ENCODE measurements around the gene KRTAP5-8.
"Not testable (repeated sequence)": the region's sequence is repeated elsewhere in the genome, so short reads cannot be mapped to it uniquely, and the experiment has no call there.

The KRTAP5-8 gene

DNA sequence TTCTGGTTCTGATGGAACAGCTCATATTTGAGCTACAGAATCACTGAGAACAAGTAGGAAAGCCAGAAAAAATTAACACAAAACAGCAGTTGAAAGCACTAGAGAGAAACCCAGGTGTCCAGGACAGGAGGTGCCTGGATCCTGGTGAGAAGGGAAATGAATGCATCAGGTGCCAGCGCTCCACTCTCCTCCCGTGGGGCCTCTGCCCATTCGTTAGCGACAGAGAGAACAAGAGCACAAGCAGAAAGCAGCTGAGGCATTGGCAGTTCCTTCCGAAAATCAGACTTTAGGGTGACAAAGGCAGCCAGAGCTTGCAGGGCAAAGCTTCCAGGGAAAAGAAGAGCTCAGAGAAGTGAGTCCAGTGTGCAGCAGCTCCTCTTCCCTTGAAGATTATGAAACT lies 30.7 kb upstream of the KRTAP5-8 start:
- DNase-seq (ENCODE audit: low spot score) = no peak

DNA sequence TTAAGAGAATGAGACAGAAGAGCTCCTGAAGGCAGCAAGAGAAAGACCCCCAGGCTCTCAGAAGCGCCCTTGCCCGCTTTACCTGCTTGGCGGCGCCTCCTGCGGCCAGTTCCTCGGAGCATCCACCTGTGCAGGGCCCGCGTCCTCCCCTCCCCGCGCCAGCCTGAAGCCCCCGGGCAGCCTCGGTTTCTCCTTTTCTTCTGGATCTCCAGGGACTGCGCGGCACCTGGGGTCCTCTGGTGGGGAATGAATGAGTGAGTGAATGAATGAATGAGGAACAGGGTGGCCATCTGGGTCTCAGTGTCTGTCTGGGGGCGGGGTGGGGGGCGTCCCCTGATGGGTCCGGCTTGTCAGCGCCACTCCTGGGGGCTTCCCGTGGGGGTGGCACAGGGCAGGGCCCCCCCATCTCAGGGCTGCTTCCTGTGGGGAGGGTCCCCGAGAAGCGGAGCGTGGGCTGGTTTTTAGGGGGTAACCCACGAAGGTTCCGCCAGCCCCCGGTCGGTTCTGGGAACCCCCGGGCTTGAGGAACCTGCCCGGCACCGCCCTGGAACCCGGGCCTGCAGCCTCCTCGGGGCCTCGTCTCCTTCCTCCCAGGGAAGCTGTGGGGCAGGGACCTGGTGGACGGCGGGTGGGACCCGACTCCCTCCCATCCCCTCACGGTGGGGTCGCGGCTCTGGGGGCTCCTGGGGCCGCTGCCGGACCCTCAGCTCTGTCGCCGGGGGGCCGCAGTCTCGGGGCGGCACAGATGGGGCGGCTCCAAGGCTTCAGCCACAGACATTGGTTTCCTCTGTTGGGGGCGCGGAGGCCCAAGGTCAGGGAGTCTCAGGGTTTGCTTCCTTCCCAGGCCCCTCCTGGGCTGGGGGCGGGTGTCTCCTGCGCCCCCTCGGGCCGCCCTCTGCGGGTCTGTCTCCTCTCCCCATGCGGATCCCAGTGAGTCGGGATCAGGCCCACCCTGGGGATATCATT lies 19.0 kb upstream of the KRTAP5-8 start:
- no peak for DNase-seq (ENCODE audit: low spot score)

DNA sequence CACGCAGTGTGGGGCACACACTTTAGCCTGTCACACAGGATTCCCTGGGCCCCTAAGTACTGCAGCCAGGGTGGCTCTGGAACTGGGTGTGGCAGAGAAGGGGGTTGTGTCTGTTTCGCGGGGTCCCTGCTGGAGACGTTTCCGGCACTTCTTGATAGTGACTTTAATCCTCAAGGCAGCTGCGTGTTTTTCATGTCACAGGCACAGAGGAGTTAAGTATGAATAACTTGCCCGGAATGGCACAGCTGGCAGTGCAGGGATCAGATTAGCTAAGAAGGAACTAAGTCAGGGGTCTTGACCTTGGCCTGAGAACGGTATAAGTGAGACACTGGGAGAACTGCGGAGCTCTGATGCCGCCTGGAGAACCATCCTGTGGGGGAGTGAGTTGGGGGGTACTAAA lies 18.3 kb upstream of the KRTAP5-8 start:
- no peak for DNase-seq (ENCODE audit: low spot score)

DNA sequence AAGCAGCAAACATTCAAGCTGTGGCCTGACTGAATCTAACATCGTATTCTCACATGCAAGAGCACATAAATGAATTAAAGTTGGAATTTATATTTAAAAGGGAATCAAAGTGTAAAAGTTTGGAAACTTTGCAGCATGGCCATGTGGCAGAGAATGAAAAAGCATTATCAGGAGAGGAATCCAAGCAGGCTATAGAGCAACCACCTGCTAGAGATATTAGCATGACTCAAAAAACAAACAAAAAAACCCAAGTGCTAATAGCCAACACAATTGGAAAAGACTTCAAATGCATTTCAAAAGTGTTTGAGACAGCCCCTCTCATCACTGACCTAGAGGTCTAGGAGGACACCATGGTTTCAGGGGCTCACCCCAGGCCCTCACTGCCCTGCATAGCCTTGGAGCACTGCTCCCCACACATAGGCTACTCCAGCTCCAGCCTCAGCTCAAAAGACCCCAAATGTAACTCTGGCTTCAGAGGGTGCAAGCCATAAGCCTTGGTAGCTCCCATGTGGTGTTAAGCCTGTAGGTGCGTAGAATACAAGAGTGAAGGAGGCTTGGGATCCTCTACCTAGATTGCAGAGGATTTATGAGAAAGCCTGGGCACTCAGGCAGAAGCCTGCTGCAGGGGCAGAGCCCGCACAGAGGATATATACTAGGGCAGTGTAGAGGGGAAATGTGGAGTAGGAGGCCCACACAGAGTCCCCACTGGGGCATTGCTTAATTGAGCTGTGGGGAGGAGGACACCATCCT lies 12.5 kb upstream of the KRTAP5-8 start:
- no peak for DNase-seq (ENCODE audit: low spot score)

DNA sequence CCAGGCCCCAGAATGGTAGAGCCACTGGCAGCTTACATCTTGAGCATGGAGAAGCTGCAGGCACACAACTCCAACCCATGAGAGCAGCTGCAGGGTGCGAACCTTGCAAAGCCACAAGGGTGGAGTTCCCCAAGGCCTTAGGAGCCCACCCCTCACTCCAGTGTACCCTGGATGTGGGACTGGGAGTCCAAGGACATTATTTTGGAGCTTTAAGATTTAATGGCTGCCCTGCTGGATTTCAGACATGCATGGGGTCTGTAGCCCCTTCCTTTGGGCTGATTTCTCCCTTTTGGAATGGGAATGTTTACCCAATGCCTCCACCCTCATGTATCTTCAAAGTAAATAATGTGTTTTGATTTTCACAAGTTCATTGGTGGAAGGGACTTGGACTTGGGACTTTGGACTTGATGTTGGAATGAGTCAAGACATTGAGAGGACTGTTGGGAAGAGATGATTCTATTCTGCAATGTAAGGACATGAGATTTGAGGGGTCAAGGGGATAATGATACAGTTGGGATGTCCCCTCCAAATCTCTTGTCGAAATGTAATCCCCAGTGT lies 11.8 kb upstream of the KRTAP5-8 start:
- no peak for DNase-seq (ENCODE audit: low spot score)

DNA sequence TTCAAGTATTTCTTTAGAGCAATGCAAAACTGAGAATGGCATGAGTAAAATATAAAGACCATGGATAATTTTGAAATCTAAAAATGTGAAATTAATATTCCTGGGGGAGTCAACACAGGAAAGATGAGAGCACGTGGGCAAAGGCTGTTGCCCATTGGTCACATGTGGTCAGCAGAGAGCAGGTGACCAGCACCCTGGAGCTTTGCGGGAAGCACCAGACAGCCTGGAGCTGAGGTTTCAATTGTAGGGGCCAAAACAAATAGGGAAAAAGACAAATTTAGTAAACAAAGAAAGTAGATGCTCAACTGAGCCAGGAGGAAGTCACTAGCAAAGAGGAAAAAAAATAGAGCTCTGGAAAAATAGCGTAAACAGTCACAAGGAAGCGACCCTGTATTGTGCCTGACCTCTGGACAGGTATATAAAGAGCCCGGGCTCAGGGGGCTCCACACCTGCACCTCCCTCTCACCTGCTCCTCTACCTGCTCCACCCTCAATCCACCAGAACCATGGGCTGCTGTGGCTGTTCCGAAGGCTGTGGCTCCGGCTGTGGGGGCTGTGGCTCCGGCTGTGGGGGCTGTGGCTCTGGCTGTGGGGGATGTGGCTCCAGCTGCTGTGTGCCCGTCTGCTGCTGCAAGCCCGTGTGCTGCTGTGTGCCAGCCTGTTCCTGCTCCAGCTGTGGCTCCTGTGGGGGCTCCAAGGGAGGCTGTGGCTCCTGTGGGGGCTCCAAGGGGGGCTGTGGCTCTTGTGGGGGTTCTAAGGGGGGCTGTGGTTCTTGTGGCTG lies 10.8 kb upstream of the KRTAP5-8 start, which contains the start of gene KRTAP5-7:
Gene KRTAP5-7 (plus strand): TSS at position 472 of the 780 bp plus-strand sequence. CDS start 34 bp downstream, at position 506.
- not testable (repeated sequence) for DNase-seq (ENCODE audit: low spot score)

DNA sequence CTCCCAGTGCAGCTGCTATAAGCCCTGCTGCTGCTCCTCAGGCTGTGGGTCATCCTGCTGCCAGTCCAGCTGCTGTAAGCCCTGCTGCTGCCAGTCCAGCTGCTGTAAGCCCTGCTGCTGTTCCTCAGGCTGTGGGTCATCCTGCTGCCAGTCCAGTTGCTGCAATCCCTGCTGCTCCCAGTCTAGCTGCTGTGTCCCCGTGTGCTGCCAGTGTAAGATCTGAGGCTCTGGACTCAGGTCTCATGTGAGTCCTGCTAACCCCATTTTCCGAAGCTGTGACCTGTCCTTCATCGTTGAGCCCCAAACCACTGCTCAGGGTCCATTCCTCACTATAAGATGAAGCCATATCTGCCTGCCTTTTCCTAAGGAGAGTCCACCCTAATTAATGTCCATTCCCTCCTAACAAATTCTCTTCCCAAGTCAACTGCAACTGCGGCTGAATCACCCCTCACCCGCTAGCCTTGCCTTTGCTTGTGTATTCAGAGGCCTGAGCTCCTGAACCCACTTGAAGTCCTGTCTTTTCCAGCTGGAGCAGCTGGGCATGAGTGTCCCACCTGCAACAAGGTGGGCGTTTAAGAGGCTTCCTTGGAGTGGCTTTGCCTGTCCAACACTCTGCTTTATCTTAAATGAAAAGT lies 10.1 kb upstream of the KRTAP5-8 start:
- DNase-seq (ENCODE audit: low spot score) = no peak

DNA sequence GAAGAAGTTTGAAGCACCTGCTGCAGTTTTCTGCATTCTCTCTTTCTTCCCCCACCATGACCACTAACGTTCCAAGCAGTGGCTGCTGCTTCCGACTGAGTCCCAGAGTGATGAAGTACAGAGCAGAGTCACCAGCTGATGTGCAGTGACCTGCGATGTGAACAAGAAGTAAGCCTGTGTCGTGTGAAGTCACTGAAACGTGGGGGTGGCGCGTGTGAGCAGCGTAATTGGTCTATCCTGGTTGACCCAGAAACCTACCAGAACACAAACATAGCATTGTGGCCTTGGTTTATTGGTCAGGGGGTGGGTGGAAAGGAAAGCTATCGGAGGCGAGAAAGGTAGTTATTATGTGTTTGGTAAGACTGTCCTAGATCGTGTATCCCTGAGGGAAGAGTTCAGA lies 7.2 kb upstream of the KRTAP5-8 start:
- no peak for DNase-seq (ENCODE audit: low spot score)

DNA sequence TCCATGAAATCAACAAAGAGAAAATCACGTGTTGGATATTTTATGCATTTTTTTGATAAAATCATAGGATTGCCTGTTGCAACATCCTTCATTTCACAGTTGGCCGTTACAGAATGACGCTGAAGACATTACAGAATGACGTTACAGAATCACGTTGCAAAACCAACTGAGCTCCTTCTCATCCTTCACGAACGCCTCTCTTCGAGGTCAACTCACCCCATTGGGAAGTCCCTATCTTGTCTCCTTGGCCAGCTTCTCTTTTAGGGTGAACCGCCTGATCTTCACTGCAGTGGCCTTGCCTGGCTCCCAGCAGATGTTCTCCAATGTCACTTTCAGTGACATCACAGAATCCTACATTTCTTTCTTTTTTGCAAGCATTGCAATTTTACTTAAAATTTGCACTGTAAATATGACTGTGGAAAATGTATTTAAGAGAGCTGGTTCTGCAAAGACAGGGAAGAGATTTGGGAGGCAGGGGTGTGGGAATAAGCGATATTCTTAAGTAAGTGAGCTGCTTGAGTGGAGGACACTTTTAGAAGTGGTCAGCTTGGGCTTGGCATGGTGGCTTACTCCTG lies 5.7 kb upstream of the KRTAP5-8 start:
- no peak for DNase-seq (ENCODE audit: low spot score)

DNA sequence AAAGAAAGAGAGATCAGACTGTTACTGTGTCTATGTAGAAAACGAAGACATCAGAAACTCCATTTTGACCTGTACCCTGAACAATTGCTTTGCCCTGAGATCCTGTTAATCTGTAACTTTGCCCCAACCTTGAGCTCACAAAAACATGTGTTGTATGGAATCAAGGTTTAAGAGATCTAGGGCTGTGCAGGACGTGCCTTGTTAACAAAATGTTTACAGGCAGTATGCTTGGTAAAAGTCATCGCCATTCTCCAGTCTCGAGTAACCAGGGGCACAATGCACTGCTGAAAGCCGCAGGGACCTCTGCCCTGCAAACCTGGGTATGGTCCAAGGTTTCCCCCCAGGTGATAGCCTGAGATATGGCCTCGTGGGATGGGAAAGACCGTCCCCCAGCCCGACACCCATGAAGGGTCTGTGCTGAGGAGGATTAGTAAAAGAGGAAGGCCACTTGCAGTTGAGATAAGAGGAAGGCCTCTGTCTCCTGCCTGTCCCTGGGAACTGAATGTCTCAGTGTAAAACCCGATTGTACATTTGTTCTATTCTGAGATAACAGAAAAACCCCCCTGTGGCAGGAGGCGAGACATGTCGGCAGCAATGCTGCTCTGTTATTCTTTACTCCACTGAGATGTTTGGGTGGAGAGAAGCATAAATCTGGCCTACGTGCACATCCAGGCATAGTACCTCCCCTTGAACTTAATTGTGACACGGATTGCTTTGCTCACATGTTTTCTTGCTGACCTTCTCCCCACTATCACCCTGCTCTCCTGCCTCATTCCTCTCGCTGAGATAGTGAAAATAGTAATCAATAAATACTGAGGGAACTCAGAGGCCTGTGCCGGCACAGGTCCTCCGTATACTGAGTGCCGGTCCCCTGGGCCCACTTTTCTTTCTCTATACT lies 2.9 kb upstream of the KRTAP5-8 start:
- DNase-seq (ENCODE audit: low spot score) = not testable (repeated sequence)

DNA sequence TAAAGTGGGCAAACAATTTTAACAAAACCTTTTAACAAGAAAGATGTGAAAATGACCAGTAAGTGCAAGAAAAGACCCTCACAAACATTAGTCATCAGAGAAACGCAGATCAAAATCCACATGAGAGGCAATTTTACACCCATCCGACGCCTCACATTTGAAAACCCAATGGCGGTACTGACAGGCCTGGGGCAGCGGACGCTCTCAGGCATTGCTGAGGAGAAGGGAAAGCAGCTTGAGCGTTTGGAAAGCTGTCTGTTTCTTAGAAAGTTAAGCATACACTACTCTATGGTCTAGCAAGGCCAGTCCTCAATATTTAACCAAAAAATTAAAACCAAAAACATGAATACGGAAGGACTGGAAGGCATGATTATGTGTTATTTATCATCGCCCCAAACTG lies 2.0 kb upstream of the KRTAP5-8 start:
- DNase-seq (ENCODE audit: low spot score) = no peak

DNA sequence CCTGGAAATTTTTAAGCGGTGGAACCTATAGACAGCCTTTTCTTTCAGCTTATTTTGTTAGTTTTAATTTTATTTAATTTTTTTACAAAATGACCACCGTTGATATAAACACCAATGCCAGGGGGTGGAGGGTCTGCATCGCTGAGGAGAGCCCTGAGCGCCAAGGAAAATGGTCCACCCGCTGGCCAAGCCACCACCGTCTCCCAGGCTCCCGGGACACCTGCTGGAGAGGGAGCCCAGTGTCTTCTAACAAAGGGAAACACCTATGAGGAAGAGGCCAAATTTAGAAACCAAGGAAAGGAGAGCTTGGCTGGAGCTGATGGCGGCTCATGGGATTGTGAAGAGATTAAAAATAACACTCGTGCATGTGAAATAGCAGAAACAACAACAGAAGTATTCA lies 288 bp upstream of the KRTAP5-8 start:
- DNase-seq (ENCODE audit: low spot score) = no peak

DNA sequence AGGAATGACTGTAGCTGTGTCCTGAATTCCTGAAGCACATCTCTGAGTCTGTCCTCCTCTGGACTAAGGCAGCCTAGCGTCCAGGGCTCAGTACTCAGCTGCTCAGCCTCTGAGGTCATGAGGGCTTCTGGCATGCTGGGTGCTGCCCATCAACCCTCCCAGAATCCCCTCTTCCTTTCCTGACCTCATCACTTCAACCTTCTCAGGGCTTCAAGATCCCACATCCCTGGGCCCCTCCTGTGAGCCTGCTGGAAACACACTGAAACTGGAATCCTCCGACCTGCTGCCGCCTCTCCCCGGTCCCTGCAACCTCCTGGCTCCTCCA lies 803 bp downstream of the KRTAP5-8 start:
- DNase-seq (ENCODE audit: low spot score) = no peak

DNA sequence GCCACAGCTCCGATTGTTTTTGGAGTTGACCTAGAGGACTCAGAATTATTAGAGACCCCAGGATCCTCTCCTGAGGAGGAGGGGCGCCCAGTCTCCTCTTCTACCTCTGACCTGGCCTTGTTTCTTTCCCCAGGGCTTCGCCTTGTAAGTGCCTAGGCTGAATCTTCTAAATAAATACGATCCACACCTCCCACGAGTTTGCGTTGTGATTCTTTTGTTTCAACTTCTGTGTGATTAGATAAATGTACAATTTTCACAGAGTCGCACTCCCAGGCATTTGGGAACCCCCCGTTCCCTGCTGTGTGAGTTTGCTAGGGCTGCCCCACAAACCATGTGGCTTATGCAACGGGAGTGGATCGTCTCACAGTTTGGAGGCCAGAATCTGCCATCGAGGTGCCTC lies 1.2 kb downstream of the KRTAP5-8 start:
- no peak for DNase-seq (ENCODE audit: low spot score)

DNA sequence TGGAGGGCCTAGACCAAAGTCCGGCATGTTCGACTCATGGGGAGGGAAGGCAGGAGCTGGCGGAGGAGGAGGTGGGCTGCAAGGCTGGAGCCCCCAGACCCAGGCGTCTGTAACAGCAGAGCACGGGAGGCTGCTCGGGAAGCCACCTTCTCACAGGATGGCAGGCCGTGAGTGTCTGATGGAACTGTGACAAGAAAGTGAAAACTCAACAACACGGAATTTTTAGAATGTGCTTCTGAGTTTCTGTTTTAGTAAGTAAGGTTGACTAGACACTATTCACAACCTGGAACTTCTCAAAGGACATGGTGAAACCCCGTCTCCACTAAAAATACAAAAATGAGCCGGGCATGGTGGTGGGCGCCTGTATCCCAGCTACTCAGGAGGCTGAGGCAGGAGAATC lies 2.1 kb downstream of the KRTAP5-8 start:
- DNase-seq (ENCODE audit: low spot score) = not testable (repeated sequence)

DNA sequence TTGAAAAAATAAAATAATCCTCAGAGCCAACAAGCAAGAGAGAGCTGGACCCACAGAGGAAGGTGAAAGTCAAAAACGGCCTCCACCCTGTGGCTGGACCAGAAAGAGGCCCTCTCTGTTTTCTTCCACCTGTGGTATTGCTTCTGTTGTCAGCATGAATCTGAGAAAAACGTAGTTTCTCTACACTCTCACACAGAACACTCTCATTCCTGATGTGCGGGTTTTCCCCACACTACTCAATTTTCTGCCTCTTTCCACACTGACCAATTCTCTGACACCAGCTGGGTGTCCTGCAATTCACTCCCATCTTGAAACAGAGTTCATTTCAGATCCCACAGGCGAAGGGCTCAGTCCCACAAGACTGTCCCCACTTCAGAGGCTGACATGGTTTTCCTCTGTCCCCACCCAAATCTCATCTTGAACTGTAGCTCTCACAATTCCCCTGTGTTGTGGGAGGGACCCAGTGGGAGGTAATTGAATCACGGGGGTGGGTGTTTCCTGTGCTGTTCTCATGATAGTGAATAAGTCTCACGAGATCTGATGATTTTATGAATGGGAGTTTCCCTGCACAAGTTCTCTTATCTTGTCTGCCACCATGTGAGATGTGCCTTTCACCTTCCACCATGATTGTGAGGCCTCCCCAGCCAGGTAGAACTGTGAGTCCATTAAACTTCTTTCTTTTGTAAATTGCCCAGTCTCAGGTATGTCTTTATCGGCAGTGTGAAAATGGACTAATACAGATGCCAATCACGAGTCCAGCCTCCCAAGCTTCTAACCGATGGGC lies 2.9 kb downstream of the KRTAP5-8 start:
- not testable (repeated sequence) for DNase-seq (ENCODE audit: low spot score)

DNA sequence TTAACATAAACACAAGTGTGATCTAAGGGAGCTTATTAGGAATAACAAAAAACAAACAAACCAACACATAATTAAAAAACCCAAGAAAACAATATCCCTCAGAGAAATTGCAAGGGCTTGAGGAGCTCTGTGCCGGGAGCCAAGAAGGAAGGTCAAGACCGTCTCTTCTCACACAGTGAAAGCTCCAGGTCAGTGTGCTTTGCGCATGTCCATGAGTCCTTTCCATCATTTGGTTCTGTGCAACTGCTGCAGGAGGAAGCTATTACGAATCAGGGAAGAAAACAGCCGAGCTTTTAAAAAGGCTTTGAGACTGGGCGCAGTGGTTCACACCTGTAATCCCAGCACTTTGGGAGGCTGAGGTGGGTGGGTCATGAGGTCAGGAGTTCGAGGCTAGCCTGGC lies 4.6 kb downstream of the KRTAP5-8 start:
- no peak for DNase-seq (ENCODE audit: low spot score)

DNA sequence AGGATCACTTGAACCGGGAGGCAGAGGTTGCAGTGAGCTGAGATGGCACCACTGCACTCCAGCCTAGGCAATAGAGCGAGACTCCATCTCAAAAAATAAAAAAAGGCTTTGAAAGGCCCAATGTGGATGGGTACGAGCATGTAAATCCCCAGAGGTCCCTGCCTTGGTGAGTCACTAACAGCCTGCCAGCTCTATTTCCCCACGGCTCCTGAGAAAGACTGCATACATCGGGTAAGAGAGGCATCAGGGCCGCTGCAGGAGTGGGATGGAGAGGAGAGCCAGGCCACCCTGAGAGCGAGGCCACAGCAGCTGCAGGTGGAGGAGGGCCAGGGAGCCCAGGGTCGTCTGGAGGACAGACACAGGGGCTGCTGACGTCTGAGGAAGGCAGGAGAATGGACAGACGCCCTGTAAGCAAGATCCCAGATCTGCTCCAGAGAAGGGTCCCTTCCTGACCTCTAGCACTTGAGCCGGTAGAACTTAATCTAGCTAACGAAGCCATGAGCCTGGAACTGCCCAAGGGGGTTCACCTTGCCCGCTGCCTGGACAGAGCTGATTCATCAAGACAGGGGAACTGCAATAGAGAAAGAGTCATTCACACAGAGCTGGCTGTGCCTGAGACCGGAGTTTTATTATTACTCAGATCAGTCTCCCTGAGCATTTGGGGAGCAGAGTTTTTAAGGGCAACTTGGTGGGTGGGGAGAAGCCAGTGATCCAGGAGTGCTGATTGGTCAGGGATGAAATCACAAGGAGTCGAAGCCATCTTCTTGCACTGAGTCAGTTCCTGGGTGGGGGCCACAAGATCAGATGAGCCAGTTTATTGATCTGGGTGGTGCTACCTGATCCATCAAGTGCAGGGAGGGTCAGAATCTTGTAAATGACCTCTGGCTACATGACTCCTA lies 5.3 kb downstream of the KRTAP5-8 start:
- DNase-seq (ENCODE audit: low spot score) = no peak
